Measurements from ENCODE around the gene SOX13.
"Not testable (repeated sequence)": the region's sequence is repeated elsewhere in the genome, so short reads cannot be mapped to it uniquely, and the experiment has no call there.

The SOX13 gene

DNA sequence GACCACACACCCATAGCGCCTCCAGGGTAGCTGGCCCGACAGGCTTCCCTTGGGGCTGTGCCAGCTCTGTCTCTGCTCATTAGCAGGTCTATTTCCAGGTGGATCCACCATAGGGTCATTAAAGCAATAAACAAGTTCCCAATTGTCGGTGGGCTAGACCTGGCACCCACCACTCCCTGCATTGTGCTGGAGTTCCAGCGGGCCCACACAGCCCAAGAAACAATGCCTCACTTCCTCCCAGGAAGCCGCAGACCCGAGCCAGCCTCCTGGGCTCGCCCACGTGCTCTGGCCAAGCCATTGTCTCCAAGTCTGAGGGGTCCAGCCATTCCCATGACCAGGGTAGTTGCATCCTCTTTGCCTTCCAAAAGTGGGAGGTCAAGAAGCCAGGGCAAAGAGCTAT is 27.5 kb upstream of the SOX13 start:
- no peak for TF ChIP-seq ZFX (IDR thresholded peaks at IDR 0.05; ENCODE audit: borderline replicate concordance)
- TF ChIP-seq, protein P1, sequence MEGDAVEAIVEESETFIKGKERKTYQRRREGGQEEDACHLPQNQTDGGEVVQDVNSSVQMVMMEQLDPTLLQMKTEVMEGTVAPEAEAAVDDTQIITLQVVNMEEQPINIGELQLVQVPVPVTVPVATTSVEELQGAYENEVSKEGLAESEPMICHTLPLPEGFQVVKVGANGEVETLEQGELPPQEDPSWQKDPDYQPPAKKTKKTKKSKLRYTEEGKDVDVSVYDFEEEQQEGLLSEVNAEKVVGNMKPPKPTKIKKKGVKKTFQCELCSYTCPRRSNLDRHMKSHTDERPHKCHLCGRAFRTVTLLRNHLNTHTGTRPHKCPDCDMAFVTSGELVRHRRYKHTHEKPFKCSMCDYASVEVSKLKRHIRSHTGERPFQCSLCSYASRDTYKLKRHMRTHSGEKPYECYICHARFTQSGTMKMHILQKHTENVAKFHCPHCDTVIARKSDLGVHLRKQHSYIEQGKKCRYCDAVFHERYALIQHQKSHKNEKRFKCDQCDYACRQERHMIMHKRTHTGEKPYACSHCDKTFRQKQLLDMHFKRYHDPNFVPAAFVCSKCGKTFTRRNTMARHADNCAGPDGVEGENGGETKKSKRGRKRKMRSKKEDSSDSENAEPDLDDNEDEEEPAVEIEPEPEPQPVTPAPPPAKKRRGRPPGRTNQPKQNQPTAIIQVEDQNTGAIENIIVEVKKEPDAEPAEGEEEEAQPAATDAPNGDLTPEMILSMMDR (IDR thresholded peaks at IDR 0.05), result no peak
- H3K27ac ChIP-seq, result no peak overlapping the region

DNA sequence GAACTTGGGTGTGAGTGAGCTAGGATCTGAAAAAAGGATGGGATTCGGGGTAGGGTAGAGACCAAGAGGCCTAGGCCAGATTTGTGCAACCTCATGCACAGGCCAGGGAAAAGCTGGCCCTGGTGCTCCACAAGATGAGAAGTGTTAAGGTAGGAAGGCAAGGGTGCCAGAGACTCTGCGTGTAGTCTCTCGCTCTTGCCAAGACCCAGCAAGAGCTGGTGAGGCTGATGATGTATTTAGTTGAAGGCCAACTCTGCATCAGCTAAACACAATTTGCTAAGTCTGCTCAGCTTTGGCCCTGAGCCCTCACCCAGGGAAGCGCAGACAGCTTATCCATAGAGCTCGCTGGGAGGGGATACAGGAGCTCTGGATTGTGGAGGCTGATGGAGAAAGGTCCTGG is 26.6 kb upstream of the SOX13 start:
- no peak for TF ChIP-seq ZFX (IDR thresholded peaks at IDR 0.05; ENCODE audit: borderline replicate concordance)
- TF ChIP-seq, protein P1 (IDR thresholded peaks at IDR 0.05), result no peak
- H3K27ac ChIP-seq, result no peak overlapping the region

DNA sequence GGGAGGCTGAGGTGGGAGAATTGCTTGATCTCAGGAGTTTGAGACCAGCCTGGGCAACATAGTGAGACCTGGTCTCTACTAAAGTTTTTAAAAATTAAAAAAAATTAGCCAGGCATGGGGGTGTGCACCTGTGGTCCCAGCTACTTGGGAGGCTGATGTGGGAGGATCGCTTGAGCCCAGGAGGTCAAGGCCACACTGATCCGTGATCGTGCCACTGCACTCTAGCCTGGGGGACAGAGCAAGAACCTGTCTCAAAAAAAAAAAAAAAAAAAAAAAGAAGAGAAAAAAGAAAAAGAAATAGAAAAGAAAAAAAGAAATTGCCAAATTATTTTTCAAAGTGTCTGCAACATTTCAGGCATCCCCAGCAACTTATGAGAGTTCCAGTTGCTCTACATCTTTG is 24.1 kb upstream of the SOX13 start:
- not testable (repeated sequence) for H3K27ac ChIP-seq

DNA sequence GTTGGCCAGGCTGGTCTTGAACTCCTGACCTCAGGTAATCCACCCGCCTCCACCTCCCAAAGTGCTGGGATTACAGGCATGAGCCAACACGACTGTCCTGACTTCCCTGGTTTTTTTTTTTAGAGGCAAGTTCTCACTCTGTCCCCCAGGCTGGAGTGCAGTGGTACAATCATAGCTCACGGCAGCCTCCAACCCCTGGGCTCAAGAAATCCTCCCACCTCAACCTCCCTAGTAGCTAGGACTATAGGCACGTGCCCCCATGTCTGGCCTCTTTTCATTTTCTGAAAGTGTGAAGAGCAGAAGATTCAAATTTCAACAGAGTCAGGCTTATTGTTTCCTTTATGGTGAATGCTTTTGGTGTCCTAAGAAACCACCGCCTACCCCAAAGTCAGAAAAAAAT is 21.7 kb upstream of the SOX13 start:
- no peak for TF ChIP-seq ZFX (IDR thresholded peaks at IDR 0.05; ENCODE audit: borderline replicate concordance)
- TF ChIP-seq, protein P1 (IDR thresholded peaks at IDR 0.05), result no peak
- no peak overlapping the region for H3K27ac ChIP-seq

GRCh38 chr1:204051718-204052117 is 21.2 kb upstream of the SOX13 start:
- no peak overlapping the region for H3K27ac ChIP-seq
- TF ChIP-seq ZFX (IDR thresholded peaks at IDR 0.05; ENCODE audit: borderline replicate concordance), result no peak
- TF ChIP-seq, protein P1 (IDR thresholded peaks at IDR 0.05), result no peak

DNA sequence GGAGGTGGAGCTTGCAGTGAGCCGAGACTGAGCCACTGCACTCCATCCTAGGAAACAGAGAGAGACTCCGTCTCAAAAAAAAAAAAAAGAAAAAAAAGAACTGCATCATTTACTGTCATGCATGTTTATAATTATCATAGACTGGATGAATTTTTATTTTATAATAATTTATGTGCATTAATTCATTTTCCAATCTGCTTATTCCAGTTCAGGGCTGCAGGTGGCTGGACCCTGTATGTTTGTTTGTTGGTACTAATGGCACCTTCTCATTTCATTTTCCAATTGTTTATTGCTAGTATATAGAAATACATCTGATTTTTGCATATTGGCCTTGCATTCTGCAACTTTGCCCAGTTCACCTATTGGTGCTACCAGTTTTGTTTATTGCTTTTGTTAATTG is 19.0 kb upstream of the SOX13 start:
- TF ChIP-seq, protein P1 (IDR thresholded peaks at IDR 0.05), result no peak
- no peak for TF ChIP-seq ZFX (IDR thresholded peaks at IDR 0.05; ENCODE audit: borderline replicate concordance)
- no peak overlapping the region for H3K27ac ChIP-seq

- TF ChIP-seq, protein P1 (IDR thresholded peaks at IDR 0.05), result no peak
- no peak overlapping the region for H3K27ac ChIP-seq
Measured at GRCh38 chr1:204059970-204060369, 12.9 kb upstream of the SOX13 start.

- TF ChIP-seq, protein P1 (IDR thresholded peaks at IDR 0.05), result no peak
- no peak for TF ChIP-seq ZFX (IDR thresholded peaks at IDR 0.05; ENCODE audit: borderline replicate concordance)
- H3K27ac ChIP-seq, result no peak overlapping the region
Measured at GRCh38 chr1:204062106-204062505, 10.8 kb upstream of the SOX13 start.
